Measurements from ENCODE around the gene ABCC9.

Gene ABCC9

DNA sequence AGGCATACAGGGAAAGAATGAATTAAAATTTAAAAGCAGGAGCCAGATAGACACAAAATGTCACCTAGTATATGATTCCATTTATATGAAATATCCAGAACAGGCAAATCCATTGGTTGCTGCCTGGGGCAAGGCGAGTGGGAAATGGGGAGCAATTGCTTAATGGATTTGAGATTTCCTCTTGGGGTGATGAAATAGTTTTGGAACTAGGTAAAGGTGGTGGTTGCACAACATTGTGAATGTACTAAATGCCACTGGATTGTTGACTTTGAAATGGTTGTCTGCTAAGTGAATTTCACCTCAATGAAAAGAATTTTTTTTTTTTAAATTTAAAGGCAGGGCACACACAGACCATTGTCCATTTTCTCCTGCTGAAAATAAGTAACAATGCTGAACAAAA lies 61.9 kb downstream of the ABCC9 start:
- no peak for DNase-seq (ENCODE audit: low read depth in 2 of 2)

DNA sequence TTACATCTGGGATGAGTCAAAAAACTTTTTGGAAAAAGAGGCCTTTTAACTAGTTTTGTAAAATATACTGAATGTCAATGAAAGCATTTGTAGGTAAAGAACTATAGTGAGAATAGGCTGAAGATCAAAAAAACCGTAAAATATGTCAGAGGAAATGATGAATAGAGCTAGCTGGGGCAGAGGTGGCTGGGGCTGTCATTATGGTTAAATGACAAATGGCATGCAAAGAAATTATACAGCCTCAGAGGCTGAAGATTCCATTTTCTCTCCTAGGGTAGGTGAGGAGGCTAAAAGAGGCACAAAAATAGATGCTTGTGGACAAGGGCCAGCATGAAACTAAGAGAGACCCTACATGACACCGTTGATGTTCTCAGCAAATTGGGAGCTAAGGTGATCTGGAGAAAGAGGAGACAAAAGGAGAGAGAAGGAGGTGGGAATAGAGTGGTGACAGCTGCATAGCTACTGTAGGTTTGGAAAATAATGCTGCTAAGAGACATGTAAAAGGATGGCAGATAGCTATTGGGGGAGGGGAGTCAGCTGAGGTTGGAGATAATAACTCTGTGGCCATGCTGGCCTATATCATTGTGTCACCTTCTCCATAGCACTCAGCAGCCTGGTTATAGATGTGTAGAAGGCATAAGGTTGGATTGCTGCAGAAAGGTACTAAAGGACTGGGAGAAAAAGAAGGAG lies 63.8 kb downstream of the ABCC9 start:
- DNase-seq (ENCODE audit: low read depth in 2 of 2) = no peak

DNA sequence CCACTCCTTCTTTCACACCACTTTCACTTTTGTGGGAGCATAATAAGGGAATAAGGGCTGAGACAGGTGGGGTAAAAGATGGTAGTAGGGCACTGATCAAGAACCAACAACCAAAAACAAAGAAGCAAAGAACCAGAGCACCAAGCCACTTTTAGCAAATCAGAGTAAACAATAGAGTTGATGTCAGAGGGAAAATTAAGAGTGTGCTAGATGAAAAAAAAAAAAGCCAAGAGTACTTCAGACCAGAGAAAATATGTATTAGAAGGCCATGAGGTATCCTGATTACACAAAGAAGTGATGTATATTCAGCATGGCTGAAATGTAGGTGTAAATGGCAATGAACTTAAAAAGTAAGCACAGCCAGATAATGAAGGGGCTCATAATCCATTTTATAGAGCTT lies 75.4 kb downstream of the ABCC9 start:
- DNase-seq (ENCODE audit: low read depth in 2 of 2) = no peak

DNA sequence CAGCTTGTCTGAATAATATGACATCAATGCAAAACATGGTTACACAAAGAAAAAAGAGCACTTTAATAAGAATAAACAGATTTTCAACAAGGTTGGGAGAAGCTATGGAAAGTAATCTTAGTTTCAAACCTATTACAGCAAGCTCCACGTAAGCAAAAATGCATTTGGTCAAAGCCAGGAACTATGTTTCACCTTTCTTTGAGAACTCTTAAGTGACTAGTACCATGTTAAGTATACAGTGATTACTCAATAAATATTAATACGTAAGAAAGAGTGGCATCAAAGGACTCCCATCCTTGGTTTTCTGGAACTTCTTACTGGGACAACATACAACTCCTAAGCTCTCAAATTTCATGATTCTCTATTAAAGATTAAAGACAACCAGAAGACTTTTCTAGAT lies 80.7 kb downstream of the ABCC9 start:
- no peak for DNase-seq (ENCODE audit: low read depth in 2 of 2)

DNA sequence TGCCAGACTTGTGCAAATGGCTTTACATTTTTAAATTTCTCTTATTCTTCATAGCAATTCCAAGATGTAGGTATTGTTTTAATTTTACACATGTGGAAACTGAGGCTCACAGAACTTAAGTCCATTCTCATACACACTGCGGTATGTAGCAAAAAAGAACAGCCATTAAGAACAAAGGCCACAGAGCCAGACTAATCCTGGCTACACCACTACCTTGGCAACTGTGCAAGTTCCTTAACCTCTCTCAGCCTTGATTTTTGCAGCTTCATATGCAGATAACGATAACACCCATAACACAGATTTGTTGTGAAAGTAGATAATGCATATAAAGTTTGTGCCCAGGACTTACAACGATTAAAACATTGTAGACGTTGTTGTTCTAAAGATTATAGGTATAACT lies 81.1 kb downstream of the ABCC9 start:
- DNase-seq (ENCODE audit: low read depth in 2 of 2) = no peak

DNA sequence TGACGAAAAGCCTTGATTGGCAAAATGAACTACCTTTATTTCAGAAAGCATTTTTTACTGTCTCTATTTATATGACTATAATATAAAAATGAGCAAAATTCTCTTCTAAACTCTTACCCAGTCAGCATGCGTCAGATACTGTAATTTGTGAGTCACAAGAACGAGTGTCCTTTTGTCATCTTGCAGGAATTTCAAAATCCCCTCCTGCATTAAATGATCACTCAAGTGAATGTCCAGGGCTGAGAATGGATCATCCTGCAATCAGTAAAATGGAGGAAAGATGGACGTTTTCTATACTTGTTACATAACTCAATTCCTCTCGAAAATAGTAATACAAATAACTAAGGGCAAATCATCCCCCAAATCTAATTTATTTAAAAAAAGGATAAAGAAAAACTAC lies 89.0 kb downstream of the ABCC9 start:
- no peak for DNase-seq (ENCODE audit: low read depth in 2 of 2)

DNA sequence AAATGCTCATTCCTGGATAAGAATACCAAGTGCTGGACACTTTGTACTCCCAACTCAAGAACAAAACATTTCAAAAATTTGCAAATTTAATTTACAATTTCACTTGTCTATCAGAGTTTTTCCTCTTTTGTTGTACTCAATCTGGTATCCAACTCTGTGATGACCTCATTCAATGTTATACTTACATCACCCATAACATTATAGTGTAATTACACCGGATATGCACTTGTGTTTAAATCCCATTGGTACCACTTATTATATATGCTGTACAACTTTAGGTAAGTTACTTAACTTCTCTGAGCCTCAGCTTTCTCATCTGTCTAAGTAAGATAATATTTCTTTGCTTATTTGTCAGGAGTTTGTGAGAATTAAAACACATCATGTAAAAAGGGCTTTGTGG lies 90.1 kb downstream of the ABCC9 start:
- DNase-seq (ENCODE audit: low read depth in 2 of 2) = no peak

DNA sequence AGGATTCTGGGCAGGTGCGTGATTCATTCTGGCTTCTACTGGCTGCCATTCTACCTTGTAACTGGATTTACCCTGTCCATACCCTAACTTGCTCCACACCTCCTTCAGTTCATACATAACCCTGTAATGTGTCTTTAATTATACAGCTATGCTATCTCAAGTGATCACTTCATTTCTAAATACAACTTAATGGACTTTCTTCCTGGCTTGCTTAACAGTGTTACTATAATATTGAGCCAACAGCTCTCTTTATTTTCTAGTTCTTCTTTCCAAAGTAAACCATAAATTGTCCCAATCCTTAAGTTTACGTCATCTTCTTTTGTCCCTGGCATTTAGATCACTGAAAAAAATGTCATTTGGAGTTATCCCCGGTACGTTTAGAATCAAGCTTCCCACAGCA lies 90.8 kb downstream of the ABCC9 start:
- no peak for DNase-seq (ENCODE audit: low read depth in 2 of 2)

DNA sequence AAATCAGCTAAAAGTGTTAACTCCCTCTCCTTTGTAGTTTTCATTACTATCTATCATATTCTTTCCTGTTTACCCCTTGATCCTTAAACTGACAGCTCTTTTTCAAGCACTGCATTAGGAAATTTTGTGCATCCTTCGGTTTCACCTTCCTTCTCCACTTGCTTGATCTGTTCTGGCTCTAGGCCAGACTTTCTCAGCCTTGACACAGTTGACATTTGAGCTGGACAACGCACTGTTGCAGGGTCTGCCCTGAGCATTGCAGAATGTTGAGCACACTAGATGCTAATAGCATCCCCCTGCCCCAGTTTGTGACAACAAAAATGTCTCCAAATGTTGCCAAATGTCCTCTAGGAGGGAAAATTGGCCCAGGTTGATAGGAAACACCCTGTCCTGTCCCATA lies 91.3 kb downstream of the ABCC9 start:
- no peak for DNase-seq (ENCODE audit: low read depth in 2 of 2)

DNA sequence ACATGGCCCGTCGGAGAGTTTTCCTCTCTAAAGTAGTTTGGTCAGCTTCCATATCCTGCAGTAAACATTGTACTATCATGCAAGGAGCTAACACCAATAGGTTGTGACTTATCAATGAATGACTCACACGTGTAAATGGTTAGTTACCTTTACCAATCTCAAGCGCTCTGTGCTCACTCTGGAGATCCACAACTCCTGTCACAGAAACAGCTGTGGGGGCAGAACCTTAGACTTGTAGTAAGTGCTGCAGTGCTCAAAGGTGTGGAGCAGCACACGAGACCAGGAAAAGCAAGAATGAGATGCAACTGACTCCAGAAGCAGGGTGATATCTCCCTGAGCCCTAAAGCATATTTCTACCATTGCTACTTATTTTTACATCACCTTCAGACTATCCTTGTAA lies 93.0 kb downstream of the ABCC9 start:
- DNase-seq (ENCODE audit: low read depth in 2 of 2) = no peak

DNA sequence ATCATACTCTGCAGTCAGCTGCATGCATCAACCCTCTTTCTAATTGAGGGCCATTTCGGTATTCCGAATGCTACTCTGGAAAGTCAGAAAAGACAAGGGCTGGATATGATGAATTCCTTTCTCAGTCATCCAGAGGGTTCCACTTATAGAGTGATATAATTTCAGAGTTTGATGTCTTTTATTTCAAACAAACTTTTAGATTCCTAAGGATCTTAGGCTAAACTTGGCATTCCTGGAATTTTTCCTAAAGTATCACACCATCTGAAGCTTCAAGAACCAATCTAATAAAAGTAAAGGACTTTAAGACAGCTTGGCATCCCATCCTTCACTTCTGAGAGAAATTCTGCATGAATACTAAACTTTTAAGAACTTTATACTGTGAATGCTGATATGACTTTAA lies 97.4 kb downstream of the ABCC9 start:
- DNase-seq (ENCODE audit: low read depth in 2 of 2) = no peak

DNA sequence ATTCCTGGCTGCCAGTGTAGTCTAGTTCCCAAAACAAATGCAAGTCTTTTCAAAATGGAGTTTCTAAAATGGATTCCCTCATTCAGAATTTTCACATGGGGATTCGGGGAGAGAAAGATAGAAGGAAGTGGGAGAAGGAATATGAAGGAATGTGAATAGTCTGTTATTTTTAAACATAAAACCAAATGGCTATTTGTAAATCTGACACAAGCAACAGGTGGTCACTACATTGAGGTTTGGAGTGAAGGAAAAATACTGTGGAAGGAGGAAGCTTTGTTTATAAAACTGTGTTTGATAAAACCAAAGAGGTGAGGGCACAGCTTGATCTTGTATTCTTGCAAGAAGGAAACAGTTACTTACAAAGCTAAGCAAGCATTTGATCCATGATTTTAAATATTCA lies 101.5 kb downstream of the ABCC9 start:
- DNase-seq (ENCODE audit: low read depth in 2 of 2) = no peak

DNA sequence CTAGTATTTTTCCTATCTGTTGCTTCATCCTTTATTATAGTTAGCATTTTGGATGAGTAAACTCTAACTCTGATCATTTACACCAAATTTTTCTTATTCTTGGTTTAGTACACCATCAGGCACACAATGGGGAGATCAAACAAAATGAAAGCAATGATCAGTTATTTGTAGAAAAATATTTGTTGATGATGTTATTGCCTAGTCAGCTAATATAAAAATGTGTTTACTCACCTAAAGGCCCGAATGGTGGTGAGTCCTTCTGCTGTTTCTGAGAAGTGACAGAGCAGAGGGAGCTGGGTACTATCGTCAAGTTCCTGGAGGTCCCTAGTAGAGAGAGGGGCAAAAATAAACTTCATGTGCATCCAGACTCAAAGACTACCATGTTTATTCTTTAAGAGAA lies 103.4 kb downstream of the ABCC9 start:
- no peak for DNase-seq (ENCODE audit: low read depth in 2 of 2)

DNA sequence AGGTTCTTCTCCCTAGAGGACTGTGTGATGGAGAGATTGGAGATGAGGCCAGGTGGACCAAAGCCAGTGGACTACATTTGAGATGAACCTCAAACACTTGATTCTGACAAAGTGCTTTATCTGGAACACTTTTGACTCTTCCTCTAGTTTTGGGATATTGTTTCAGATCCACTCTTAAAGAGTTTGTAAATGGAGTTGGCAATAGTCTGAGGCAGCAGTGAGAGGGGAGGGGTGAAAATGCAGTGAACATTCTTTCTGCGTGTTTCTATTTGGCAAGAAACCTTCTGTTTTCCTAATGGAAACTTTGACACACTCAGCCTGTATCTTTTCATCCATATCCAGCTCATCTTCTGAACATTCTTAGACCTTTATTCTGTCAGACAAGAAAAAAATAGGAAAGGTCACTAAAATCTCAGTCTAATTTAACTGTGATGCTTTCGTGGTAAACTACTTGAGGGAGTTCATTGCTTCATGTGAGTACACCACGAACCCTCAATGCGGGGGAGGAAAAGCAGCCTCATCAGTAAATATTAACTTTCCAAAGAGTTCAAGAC lies 109.4 kb downstream of the ABCC9 start:
- DNase-seq (ENCODE audit: low read depth in 2 of 2) = no peak

DNA sequence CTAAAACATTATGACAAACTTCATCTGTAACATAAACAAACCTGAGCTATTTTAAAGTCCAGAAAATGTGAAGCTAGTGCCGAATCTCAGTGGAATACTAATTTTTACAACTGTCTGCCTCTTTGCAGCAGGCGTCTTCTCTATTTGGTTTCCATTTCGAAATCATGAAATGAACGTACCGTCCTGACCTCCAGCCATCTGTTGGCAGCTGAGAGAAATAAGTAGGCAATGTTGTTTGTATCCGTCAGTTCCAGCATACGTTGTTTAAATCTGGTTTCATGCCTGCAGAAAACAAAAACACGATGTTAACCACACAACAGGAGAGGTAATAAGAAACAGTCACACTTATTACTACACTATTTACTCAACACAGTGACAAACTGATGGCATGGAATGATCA lies 112.4 kb downstream of the ABCC9 start:
- no peak for DNase-seq (ENCODE audit: low read depth in 2 of 2)

DNA sequence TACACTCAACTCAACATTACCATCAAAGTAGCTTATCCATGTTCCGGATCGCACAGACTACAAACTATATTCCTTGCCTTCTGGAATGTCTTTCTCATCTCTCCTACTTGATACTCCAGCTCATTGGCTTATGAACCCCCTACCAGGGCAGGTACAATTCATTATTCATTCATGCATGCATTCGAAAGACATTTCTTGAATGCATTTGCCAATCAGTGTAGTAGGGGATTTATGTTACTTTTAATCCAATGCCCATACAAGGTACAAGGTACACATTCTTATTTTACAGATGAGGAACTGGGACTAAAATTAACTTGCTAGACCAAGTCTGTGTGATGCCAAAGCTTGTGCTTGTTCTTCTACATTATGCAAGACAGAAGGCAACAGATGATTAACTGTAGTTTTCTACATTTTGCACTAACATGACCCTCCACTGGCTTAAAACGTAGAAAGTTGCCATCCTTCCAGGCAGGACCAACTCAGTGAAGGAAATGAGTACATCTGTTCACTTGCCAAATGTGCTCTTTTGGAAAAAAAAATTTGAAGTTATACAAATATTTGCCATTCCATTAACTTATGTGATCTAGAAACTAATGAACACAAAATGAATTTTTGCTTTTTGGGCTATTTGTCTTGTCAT lies 113.0 kb downstream of the ABCC9 start:
- DNase-seq (ENCODE audit: low read depth in 2 of 2) = no peak

DNA sequence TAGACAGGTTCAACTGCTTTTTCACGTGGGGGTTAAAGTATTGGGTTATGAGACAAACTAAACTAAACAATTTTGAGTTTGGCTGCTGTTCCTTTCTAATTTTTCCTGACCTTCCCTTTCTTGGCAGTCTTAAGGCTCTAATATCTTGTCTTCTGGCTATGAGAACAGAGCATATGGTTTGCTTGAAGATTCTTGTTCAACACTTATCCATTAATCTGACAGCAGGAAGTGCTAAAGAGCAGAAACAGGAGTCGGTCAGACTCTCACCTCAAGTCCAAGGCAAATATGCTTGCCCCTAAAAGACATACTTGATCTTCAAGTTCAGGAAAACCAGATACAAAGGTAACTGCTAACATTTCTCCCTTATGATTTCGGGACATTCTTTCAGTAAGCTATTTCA lies 114.1 kb downstream of the ABCC9 start:
- no peak for DNase-seq (ENCODE audit: low read depth in 2 of 2)

DNA sequence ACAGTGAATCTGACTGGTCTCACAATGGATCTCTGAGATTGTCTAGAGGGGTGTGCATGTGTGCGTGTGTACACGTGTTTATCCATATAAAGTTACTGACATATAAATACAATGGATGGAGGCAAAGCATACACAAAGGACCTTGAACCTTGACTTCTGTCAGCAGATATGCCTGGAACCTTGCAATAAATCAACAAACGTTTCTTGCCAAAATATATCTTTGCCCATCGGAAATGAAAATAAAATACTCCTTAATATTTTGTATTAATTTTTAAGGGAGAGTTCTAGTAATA lies 114.7 kb downstream of the ABCC9 start:
- DNase-seq (ENCODE audit: low read depth in 2 of 2) = no peak

DNA sequence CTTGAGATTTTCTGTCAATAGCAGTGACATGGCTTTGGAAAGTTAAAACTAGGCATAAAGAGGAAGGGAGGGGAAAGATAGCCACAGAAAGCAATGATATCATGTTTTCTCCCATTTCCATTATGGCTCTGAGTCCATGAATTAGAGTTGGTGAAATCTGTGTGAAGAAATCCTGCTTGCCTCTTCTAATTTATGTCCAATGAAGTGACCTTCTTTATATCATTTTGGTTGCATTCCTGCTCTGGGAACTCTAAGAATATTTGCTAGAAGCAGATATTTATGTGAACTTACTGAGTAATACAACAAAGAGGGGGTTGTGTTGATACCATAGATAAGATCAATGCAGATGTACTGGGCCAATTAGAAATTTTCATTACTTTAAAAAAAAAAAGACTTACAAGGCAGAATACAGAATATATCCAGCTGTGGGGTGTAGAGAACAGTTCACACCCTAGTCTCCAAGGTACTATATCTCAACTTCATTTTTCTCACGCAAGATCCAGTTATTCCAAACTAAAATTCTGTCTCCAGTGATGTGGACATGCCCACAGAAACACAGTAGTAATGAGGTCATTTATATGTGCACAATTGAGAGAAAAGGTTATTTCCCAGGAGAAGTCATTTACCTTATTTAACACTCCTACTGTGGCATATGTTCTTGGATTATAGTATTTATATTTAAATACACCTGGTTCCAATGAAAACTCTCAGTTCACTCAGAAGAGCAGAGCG lies 115.2 kb downstream of the ABCC9 start:
- no peak for DNase-seq (ENCODE audit: low read depth in 2 of 2)

DNA sequence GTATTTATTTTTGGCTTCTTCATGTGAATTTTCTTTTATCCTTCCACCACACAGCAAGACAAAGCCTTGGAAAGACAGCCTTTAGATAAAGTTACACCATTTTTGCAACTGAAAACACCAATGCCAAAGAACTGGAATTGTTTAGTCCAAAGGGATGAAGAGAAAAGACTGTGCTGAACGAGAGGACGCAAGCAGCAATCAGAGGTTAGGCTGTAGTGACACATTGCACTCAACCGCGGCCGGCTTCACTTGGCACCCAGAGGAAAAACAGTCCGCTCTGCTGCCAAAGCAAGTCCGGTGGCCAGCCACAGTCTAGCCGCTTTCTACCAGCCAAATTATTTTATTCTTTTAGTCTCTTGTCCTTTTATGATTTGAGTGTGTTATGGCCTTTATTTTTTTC lies 117.6 kb downstream of the ABCC9 start:
- DNase-seq (ENCODE audit: low read depth in 2 of 2) = no peak

DNA sequence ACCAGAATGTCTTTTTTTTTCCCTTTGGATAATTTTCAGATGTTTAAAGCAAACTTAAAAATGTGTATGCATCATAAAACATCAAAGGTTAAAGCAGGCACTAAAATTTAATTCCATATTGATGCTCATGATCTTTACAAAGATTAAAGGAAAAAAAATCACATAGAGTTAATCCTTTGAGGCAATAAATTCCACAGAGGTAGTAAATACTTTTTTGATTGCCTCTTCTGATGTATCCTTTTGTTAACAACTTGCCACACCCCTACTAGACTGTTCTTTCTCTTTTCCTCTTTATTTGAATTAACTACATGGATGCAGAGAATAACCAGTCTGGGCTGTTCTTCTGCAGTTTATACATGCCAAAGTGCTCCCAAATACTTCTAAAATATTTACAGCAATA lies 121.5 kb downstream of the ABCC9 start:
- DNase-seq (ENCODE audit: low read depth in 2 of 2) = no peak

DNA sequence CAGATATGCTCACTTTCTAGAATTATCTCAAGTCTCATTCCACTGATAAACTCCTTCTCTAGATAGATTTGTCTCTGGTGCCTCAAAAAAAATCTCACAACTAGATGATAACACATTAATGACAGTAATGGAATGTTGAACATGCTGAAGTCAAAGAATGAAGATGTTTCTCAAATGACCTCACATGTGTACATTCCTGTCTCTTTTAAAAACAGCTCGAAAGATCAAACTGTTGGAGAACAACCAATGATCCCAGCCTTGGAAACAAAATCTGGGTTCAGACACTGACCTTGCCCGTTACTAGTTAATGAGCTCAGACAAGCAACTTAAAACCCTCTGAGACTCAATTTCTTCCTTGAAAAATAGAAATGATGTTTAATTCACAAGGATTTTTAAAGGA lies 122.0 kb downstream of the ABCC9 start:
- DNase-seq (ENCODE audit: low read depth in 2 of 2) = no peak

DNA sequence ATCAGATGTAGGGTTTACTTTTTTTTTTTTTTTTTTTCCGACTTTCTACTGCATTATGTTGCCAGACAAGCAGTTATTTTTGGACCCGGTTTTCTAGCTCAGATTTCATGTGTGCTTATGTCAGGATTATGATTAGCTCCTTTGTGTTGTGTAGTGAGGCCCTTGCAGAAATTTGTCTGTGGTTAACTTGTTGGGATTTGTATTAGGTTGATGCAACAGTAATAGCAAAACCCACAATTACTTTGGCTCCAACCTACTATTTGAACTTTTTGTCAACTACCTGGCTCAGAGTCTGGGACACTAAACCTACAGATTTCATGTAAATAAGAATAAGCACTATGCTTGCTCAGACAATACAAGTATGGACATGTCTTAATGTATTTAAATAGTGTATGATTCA lies 122.6 kb downstream of the ABCC9 start:
- DNase-seq (ENCODE audit: low read depth in 2 of 2) = no peak
